ENCODE data around the gene DCTPP1. TPM values are rescaled to one million over a fixed set of nuclear protein-coding genes. Genes with fewer than 3 reads are reported as not detected.

DCTPP1 gene
- total and polyA plus RNA-seq, 9 of the 15 experiments (the other 6 are each of a cell fraction or from before 2014, with no cell fraction given): 45.0 to 132 (median 80.6) TPM

- peaks cover 7% of the 10 kb centered on the region; the same call in 1 of the 3 replicates for H3K36me3 ChIP-seq (ENCODE audit: control insufficient read depth, insufficient read depth, low read length)
- no peaks in the 10 kb centered on the region for H3K9me1 ChIP-seq (ENCODE audit: control insufficient read depth, insufficient read depth, low read length)
- peaks cover 32 to 38% of the 10 kb centered on the region in 2 experiments for H3K4me1 ChIP-seq (replicated peaks in 1 of 2; ENCODE audit: control insufficient read depth in 2 of 2, insufficient read depth in 2 of 2, low read length in 2 of 2)
- H3K79me2 ChIP-seq (ENCODE audit: control insufficient read depth, insufficient read depth, low read length): peaks cover 16% of the 10 kb centered on the region
- no peak overlapping the region for H3K4me2 ChIP-seq (ENCODE audit: insufficient read depth, low read length)
- FAIRE-seq: no peak
- intact Hi-C loops (cut with micrococcal nuclease) (no loop called here), in situ Hi-C loops (cut with MboI) (no loop called here)
- ChIA-PET POLR2A (interaction anchor here (0.7 to 1.6 kb wide), 5 partner anchors 9 to 17 kb away, joined by 3 to 5 read pairs (median 3); no protein-coding TSS in a partner anchor), CTCF (ENCODE audit: low intra/inter-chr PET ratio) (no interaction called here)
- no peaks in the 10 kb centered on the region for H3K9me3 ChIP-seq (replicated peaks; ENCODE audit: control insufficient read depth, insufficient read depth, low read depth, low read length)
- no peak overlapping the region for H2AFZ ChIP-seq (ENCODE audit: low read depth, low read length)
- no peak for DNase-seq (ENCODE audit: extremely low read depth in 1 of 4, low spot score in 3 of 4)
- no peak overlapping the region for H3K4me3 ChIP-seq
- no peak for ATAC-seq
- H4K20me1 ChIP-seq (replicated peaks; ENCODE audit: control insufficient read depth, insufficient read depth, low read length): no peaks in the 10 kb centered on the region
- H3K9ac ChIP-seq (ENCODE audit: insufficient read depth in 1 of 2, low read depth in 2 of 2, low read length in 2 of 2): no peak overlapping the region; a peak in 1 of 4 replicates
- no peak overlapping the region for H3K27ac ChIP-seq (ENCODE audit: extremely low read depth, low read depth, low read length)
- BruUV-seq (replicated peaks): no TSS peak
- WGBS (ENCODE audit: insufficient coverage, low coverage, missing lambda C conversion rate): 38% methylated on average over 2 of the region's 2 CpGs
- H3K27me3 ChIP-seq (ENCODE audit: control insufficient read depth in 2 of 2, insufficient read depth in 2 of 2, low read length in 2 of 2): no peaks in the 10 kb centered on the region
- TF ChIP-seq ZNF785 (CRISPR knock-in tag; IDR thresholded peaks at IDR 0.05) (no peak), MCM7 (IDR thresholded peaks at IDR 0.05) (no peak), CBX8 (IDR thresholded peaks at IDR 0.05; ENCODE audit: borderline replicate concordance, extremely low read depth, low read depth, low read length, poor library complexity, severe bottlenecking) (no peak), RREB1 (CRISPR knock-in tag; IDR thresholded peaks at IDR 0.05) (no peak), HSF4 (CRISPR knock-in tag; IDR thresholded peaks at IDR 0.05; ENCODE audit: borderline replicate concordance) (no peak), BMI1 (IDR thresholded peaks at IDR 0.05; ENCODE audit: low read length) (no peak), LEF1 (IDR thresholded peaks at IDR 0.05) (no peak), BDP1 (IDR thresholded peaks at IDR 0.05; ENCODE audit: insufficient read depth, insufficient read length) (no peak), HNRNPH1 (optimal IDR thresholded peaks at IDR 0.05; ENCODE audit: low read depth, low read length) (no peak)
These were observed 46.3 kb downstream of the DCTPP1 start for GRCh38 chr16:30383521-30383920.

Data from K562 (cell line).